NCI-H1092 treated with DMSO at 0.1 percent for 48 hours (cell line): ENCODE measurements around the gene DBX1.
"Not testable (repeated sequence)": the region's sequence is repeated elsewhere in the genome, so short reads cannot be mapped to it uniquely, and the experiment has no call there.

Experiments used
- DNase-seq: peaks from one replicate; lab custom pipeline; 2025; lab: John Stamatoyannopoulos, UW

Gene DBX1, protein sequence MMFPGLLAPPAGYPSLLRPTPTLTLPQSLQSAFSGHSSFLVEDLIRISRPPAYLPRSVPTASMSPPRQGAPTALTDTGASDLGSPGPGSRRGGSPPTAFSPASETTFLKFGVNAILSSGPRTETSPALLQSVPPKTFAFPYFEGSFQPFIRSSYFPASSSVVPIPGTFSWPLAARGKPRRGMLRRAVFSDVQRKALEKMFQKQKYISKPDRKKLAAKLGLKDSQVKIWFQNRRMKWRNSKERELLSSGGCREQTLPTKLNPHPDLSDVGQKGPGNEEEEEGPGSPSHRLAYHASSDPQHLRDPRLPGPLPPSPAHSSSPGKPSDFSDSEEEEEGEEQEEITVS

DNA sequence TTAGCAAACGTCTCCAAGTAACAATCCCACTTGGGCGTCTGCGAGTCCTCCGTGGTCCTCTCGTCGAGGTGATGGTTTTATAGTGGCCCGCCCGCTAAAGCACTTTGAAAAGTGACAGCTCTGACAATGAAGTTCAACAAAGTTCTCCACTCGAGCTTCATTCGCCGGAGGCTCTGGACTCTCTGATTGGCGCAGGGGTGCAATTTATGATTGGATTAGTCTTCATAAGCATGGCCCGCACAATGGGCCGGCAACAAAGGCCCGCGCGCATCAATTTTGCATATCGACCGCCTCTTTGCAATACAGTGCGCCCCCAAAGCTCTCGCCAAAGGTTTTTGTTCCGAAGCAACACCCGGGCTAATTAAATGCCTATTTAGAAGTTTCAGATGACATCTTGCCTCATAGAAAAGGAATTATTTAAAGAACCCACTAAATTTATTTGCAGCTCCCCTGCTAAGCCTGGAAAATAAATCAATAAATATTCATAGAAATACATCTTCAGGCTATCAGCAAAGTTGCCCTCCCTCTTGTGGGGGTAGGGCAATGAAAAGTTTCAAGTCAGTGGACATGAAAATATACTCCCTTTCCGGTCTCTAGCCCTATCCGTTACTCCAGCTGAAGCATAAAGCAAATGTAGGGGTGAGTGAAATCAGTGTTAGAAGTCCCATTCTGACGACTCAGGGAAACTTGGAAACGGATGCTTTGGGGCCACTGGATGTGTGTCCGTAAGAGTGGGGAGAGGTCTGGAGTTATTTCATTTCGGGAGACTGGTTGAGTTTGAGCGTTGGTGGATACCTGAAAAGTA lies at the start of gene DBX1:
DBX1 (minus strand) TSS at position 51 of the 805 bp plus-strand sequence. CDS start 151 bp downstream, outside the sequence.
- DNase-seq = no peak

DNA sequence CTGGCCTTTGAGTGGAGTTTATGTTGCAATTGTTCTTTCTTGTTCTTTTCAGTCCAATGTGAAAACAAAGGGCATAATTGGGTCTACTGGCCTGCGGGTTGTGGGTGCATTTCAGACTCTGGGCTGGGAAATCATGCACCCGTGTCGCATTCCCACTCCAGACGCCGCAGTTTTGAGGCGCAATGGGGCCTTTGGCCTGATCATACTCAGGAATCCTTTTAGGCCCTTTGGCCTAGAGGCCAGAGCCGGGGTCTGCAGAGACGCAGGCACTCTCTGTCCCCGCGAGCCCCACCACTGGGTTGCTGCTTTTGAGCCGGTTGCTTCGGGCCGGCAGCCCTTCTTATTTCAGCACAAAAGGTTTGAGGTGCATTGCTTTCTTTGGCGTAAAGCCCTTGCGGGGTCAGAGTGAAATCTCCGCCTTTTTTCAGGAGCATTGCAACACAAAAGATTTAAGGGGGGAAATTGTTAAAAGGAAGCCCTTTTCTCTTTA lies 48.4 kb upstream of the DBX1 start:
- DNase-seq = no peak

DNA sequence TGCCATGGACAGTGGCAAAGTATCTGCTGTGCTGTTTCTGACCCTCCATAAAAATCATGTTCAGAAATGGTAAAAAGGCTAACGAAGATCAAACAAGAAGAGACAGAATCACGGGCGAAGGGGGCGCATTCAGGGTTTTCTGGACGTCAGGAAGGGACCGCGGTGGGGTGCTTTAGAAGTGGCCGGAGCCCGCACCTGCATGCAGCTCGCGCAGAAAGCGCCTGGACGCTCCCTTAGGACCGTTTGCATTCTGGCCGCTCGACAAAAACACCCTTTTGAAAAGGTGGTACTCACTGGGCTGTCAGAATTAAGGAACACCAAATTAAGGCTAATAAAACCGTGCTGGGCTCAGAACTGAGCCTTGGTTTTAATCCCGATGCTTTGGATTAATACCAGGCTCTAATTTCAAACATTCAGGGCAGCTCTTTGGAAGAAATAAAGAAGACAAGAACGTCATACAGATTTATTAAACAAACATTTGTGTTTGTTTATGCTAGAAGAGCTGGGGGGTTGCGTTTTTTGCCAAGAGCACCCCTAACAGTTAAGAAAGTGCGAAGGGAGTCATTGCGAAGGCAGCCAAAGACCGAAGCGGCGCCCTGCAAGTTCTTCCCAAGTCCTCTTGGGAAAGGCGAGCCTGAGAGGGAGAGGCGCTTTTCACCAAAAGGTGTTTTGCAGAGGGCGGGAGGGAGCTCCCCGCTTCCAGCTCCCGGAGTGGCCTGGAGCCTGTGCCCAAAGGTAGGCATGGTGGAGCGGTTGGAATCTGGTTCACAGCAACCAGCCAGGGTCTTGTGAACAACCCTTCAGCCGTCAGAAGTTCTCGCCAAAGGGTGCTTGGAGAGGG lies 47.7 kb upstream of the DBX1 start:
- DNase-seq = no peak

DNA sequence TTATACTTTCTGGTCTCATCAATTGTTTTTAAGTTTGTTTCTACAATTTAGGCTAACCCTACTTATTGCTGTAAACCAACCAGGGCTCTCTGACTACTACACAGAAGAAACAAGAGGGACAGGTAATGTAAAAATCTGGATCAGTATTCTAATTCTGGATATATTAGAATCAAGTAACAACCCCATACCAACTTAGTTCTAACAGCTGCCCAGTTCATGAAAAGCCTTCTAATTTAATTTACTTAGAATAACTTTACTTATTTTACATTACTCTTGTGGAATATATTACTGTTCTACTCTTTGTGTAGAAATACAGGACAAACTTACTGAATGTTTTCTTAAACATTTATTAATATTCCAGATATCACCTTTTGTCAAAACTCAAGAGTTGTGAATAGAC lies 45.5 kb upstream of the DBX1 start:
- no peak for DNase-seq

DNA sequence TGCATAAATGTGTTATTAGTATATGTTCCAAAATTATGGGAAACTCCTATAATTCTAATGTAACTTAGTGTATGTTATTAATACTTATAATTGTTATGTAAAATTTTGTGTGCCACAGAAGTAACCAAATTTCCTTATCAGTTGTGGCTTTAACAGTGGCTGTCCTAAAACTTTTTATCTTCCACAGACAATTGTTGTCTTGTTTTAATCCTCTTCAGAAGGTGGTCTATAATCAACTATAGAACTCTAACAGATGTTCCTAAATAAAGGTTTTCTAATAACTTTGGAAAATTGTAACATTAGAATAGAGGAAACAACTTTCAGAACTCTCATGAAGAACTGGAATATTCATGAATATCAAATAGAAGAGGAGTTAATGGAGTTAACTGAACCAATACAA lies 44.4 kb upstream of the DBX1 start:
- DNase-seq = no peak

DNA sequence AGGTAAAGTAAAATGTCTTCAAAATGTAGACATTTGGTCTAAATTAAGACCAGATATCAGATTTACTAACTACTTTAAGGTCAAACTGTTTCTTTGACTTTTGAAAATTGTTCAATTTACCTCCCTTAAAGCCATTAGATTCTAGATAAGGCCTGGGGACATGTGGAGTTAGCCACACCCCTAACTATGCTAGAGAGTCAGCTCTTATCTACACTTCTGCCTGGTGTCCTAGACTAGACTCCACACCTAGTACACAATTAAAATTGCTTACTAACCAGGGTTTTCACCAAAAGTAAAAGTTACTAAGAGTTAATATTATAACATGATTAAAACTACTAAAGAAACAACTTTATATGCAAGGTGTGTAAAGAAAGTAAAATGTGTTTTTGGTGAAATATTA lies 43.6 kb upstream of the DBX1 start:
- no peak for DNase-seq

DNA sequence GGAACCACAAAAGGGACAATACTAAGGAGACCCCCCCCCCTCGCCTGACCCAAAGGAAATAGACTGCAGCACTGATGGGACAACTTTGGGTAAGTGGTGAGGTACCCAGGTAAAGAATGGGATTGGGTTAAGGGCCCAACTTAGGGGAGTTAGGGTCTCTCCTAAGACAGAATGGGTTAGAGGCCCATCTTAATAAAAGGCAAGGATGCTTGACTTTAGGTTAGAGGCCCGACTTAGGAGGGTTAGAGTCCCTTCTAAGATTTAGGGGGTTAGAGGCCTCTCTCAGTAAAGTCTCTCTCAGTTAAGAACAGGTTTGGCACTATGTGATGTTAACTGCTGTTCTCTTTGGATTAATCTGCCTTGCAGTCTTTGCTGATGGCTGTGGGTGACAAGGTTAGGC lies 41.0 kb upstream of the DBX1 start:
- DNase-seq = no peak

DNA sequence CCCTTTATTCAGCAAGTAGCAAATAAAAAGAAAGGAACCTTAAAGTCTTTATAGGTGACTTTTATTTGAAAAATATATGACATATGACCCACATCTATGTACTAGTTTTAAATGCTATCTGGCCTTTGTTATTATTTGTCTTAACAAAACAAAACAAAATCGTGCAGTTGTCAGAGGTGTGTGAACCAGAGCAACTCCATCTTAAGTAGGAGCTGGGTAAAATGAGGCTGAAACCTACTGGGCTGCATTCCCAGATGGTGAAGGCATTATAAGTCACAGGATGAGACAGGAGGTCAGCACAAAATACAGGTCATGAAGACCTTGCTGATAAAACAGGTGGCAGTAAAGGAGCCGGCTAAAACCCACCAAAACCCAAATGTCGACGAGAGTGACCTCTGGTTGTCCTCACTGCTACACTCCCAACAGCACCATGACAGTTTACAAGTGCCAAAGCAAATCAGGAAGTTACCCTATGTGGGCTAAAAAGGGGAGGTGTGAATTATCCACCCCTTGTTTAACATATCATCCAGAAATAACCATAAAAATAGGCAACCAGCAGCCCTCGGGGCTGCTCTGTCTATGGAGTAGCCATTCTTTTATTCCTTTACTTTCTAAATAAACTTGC lies 40.2 kb upstream of the DBX1 start:
- not testable (repeated sequence) for DNase-seq

DNA sequence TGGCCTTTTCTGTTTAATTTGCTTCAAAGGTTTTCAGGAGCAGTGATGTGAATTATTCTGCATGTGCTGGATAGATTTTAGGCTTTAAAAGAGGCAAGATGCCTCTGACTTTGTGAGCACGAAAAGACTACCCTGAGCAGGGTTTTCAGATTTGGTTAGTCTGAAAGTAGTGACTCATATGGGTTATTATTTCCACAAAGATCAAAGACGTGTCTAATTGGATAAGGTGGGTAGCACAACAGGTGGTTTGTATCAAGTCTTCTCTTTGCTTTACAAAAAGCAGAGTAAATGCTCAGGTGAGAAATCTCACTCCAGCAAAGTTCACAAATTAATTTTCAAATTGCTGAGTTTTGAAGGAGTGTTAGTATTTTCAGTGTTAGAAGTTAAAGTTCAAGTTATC lies 37.6 kb upstream of the DBX1 start:
- DNase-seq = no peak

DNA sequence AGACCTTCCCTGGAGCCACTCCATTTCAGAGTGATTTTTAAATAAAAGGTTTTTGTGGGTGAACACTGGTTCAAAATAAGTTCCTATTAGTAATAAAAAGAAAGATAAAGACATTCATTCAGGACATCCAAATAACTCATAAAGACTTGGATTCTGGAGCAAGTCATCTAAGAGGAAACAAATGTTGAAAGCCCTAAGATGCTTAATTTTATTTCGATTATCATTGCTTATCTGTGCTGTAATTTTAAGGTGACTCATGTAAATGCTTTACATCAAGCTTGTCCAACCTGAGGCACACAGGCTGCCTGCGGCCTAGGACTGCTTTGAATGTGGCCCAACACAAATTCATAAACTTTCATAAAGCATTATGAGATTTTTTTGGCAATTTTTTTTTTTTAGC lies 34.2 kb upstream of the DBX1 start:
- DNase-seq = no peak

DNA sequence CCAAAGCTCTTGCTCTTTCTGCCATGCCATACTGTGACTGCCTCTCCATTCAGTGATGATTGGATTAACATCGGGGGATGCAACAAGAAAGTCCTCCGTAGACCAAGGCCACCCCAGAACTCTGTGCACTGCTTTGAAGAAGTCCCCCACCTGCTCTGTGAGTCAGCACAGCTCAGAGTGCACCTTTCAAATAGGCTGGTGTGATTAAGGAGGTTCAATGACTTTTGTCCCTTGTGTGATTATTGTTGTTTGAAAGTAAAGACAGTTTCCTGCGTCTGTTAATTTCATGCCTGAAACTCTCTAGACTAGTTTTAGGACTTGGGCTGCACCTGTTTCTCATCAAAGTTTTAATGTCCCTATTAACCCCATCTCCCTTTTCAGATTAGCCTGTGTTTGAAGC lies 33.0 kb upstream of the DBX1 start:
- no peak for DNase-seq

DNA sequence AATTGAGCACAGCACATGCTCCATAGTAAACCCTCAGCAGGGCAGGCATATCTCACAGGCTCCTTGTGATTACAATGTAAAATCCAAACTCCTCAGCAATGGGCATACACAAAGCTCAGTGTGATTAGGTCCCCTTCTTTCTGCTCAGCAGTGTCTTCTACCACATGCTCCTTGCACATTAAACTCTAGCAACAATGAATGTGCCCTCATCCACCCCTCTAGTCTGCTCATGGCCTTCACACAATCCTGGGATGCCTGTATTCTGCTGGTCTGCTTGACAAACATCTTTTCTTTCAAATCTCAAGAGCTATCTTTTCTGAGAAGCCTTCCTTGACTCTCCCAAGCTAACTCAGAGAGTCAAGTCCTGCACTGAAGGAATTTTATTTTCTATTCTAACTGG lies 32.4 kb upstream of the DBX1 start:
- DNase-seq = no peak

DNA sequence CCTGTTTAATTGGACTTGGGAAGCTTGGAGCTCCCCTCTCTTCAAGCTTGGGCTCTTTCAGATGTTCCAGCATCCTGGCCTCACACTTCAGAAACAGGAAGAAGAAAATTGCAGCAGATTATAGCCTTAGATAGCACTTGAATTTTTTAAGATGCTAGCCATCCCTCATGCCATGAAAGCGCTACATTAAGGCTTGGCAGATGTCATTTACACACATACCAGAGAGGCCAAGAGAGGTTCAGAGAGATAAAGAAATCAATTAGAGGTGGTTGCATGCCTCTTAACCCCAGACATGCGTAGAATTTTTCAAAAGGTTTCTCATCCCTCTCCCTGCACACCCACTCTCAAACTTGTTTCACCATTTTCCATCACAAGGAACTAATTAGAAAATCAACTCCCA lies 31.9 kb upstream of the DBX1 start:
- no peak for DNase-seq

DNA sequence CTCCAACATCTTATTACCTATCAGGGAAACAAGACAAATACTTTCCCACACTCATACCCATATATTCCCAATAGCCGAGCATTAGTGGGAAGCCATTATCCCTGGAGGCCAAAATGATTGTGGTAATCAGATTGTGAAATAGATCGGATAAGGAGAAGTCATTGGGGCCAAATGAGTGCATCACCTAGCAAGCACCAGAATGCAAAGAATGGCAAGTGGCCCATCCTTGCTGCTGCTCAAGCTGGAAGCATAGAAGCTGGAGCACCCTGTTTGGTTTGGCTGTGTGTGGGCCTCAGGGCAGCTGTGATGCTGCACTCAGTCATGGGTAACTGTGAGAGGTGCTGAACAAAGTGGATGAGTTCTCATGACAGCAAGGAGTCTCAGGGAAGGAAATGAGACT lies 18.7 kb upstream of the DBX1 start:
- no peak for DNase-seq

DNA sequence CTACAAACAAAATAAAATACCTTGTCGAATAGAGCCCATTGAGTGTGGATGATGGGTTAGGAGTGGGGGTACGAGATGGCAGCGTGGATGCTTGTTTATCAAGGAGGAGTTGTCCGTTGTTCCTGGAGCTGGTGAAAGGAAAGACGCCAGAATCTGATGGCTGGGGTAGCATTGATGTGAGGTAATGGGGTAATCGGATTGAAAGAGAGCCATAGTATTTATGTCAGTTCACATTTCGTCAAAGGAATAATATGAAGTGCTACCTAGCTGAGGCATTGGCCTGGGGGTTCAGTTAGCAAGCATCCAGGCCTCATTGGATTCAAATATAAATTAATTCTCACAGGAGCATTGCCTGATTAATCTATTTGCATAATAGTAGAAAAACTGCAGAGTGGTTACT lies 16.9 kb upstream of the DBX1 start:
- no peak for DNase-seq

DNA sequence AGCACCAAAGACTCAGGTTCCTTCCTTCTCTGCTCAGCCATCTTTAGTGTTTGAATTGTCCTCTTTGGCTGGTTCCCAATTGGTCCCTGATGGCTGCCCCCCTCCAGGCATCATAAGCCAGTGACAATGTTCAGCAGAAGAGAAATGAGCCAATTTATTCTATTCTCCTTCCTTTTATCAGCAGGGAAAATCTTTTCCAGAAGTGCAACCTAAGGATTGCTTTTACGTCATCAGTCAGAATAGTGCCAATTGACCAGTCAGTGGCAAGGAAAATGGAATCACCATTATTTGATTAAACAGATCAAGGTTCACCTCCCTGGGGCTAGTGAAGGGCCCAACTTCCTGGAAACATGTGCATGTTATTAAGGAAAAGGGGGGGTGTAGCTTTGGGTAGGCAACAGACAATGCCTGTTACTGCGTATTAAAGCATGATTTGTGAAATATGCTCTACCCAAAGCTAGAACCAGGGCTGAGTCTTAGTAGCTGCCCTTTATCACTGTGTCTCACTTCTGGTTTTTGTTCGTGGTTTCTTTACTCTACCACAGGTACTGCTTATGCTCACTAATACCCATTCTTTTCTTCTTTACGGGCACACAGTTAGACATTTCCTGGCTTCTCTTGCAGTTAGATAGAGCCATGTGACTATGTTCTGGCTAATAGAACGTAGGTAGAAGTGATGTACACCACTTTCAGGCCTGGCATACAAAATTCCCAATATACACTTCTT lies 12.6 kb upstream of the DBX1 start:
- DNase-seq = no peak

DNA sequence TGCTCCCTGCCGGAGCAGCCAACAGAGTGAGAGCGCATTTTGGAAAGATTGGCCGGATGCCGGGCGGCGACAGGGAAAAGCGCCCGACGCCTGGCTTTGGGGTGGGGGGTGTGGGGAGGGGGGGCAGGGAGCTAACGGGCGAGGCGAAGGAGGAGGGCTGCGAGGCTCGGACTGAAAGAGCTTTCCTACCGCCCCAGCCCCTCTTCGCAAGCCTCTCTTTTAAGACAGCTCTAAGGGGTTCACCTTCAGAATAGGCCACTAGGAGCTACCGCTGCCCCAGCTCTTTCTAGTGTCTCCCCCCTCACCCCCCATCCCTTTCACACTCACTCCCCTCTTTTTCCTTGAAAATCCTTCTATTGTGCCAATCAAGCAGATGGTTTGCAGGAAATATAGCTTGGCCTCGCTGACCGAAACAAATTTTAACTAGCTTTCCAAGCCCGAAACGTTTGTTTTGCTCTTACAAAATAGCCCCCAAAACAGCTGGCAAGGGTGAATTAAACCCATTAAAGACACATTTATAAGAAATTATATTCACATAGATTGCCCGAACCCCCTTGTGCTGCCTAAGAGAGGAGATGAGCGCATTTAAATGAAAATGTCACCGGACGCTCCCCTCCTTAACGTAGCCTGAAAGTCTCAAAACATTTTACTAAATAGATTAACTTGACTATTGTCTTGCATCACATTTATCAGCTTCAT lies 3.7 kb upstream of the DBX1 start:
- DNase-seq = peak; percentile 24

DNA sequence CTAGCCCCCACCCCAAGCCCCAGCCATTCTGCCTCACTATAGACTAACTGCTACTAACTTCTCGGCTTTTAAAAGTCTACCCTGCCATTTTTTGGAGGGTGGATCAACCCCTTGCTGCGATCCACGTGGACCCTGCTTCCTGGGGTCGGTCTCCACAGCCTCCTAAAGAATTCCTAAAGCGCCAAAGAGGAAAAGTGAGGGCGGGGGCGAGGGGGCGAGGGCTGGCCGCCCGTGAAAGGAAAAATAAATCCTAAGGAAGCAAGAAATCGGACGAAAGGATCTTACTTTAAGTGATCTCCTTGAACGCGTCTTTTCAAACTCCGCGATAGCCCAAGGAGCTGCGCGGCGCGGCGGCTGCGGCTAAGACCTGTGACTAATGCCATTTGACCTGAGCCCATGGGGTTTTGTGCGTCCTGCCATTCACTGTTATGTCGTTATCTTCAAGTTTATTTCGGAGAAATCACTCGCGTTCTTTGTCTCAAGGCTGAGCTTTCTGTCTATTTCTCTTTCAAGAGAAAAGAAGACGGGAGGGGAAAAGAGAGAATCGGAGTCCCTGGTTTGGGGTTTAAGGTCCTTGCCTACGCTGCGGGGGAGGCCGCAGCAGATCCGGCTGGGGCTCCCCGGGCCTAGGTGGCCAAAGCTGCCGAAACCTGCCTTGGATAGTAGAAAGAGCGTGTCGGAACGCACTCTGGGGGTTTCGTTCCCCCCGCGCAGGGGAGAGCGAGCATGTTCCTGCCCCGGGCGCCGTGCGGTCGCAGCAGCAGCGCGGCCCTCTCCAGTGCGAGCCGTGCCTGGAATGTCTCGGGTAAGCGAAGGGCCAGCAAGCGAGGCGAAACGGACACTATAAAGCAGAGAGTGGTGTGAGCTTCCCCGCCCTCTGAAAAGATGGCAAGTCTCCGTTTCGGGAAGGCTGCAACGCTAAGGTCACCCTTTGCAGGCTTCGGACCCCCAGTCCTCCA lies 2.8 kb upstream of the DBX1 start:
- DNase-seq = peak; percentile 27

DNA sequence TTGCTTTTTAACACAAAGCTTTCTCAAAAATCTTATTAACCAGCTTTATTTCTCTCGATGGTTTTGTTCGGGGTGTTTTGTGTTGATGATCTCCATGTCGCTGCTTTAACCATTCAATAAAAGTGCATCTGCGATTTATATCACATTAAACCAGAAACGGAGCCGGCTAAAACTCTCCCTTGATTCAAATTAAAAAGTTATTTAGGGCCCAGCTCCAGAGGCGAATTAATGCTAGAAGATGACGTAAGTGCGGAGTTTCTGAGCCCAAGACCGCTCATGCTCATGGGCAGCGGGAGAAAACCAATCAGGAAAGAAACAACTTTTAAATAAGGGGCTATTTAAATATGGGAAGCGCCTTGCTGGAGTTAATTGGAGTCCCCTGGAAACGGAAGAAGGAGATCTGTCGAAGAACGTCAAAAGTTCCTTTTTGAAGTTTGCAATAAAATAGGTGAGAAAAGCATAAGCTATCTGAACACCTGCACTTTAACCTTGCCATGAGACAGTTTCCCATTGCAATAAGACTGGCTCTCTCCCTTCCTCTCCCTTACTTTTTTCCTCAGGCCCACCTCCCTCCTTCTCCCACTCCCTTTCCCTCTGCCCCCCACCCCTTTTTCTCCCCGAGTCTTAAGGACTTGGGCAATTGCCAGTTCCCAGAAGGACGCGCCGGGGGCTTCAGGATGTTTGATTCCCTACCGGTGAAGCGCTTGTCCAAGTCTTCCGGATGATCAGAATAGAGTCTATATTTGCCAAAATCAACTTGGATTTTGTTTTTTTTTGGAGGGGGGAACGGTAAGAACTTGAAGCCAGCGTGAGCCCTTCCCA lies 1.9 kb upstream of the DBX1 start:
- no peak for DNase-seq
